Large intestine (tissue), 3 donors: ENCODE data around the gene SEMA6D. TPM values are rescaled to one million over a fixed set of nuclear protein-coding genes. Genes with fewer than 3 reads are reported as not detected.

Source experiments
- DNase-seq, 2 donors: peaks; one replicate each; pipeline versions ENCODE4 v3.0.0 to v3.0.0-alpha.2; 2013
- H3K27ac ChIP-seq: one replicate; pipeline ENCODE4 v1.5.1; 2013; ENCODE audit warnings: low read length
- H3K27me3 ChIP-seq: 2 replicates; pipeline ENCODE4 v1.6.1; 2013; ENCODE audit warnings: low read length; ENCODE audit not compliant: control insufficient read depth, insufficient read depth
- H3K36me3 ChIP-seq: 2 replicates; pipeline ENCODE4 v1.6.1; 2013; ENCODE audit warnings: low read length; ENCODE audit not compliant: control insufficient read depth, insufficient read depth
- H3K4me1 ChIP-seq: one replicate; pipeline ENCODE4 v1.6.1; 2013; ENCODE audit warnings: low read length; ENCODE audit not compliant: control insufficient read depth, insufficient read depth
- H3K4me3 ChIP-seq: one replicate; pipeline ENCODE4 v1.5.1; 2013; ENCODE audit warnings: low read length
- H3K9me3 ChIP-seq: one replicate; pipeline ENCODE4 v1.6.1; 2013; ENCODE audit warnings: mild to moderate bottlenecking, low read depth, low read length, moderate library complexity; ENCODE audit not compliant: control insufficient read depth
- WGBS: methylation state at CpG from one replicate; pipeline ENCODE4 v1.1.5; 2013; ENCODE audit warnings: low lambda C conversion rate; ENCODE audit not compliant: insufficient coverage; 5-methylcytosine and 5-hydroxymethylcytosine counted together
- polyA plus RNA-seq: library from polyadenylated mRNA; unstranded; fragments of 120-200 nt; gene quantifications from one replicate; pipeline ENCODE4 v1.2.1, GENCODE V29; 2013

Gene SEMA6D
- polyA plus RNA-seq, 1 donor = 63.7 TPM

DNA sequence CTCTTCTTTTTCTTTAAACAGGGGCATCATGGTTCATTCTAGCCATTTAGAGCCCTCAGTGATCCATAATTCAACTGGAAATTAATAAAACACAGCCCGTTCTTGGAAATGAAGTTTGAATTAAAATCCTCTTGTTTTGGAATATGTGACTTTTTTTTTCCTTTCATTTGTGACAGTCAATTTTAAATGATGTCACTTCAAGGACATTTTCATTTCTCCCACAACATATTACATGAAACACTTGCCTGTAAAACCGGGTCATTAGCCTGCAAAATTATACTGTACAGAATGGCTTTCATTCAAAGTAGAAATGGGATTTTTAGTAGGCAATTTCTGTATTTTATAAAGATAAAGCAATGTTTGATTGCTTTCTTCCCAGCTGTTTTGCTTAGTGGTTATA lies 789 bp upstream of the SEMA6D start:
- H3K4me1 ChIP-seq = peaks cover 8% of the 10 kb centered on the region
- DNase-seq = no peak
- 70% methylated on average over 2 of the region's 2 CpGs for WGBS
- no peaks in the 10 kb centered on the region for H3K27me3 ChIP-seq
- H3K9me3 ChIP-seq = no peaks in the 10 kb centered on the region
- H3K36me3 ChIP-seq = no peaks in the 10 kb centered on the region
- H3K27ac ChIP-seq = peak overlapping the region; percentile 81
- H3K4me3 ChIP-seq = peak overlapping the region; percentile 86

DNA sequence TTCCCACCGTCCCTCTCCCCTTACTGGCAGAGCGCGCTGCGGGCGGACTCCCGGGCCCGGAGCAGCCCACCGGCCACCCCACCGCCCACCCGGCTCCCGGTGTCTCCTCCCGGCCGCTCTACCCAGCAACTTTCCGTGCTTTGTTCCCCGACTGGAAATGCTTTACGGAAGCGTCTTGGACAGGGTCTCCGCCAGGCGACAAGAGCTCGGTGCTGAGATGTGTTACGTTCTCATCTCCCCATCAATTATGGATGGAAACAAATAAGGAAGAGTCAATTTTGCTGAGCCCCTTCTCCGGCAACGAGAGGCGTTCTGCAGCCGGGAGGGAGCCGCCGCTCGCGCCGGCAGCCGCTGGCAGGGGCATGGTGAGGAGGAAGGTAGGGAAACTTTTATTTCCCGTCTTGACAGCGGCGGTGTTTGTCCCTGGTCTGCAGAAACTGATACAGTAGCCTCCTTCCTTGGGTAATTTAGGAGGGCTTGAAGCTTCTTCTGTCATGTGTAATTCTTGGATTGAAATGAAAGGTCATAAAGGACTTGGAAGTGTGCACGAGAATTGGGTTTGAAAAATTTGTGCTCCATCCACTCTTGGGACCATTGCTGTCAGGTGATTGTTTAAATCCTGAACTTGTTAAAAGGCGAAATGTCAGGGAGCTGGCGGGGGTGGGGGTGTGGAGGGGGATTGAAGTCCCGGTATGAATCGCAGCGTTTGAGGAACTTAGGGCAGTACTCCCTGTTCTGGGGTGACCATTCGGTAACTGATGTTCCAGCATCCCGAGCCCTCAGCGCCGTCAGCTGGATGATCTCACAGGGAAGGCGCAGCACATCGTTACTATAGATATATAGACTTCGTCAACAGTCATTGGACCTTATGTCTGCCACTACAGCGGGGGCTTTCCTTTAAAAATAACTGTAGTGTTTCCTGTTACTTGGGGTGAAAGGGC lies 1.5 kb downstream of the SEMA6D start:
- H3K36me3 ChIP-seq = peaks cover 8% of the 10 kb centered on the region
- H3K4me1 ChIP-seq = peaks cover 3% of the 10 kb centered on the region
- H3K27ac ChIP-seq = peak overlapping the region; percentile 89
- no peaks in the 10 kb centered on the region for H3K9me3 ChIP-seq
- no peaks in the 10 kb centered on the region for H3K27me3 ChIP-seq
- DNase-seq = peak in 1 of 2 donors; percentile 69
- no CpG with 5 or more reads among the region's 48 CpGs for WGBS
- peak overlapping the region; percentile 86 for H3K4me3 ChIP-seq

DNA sequence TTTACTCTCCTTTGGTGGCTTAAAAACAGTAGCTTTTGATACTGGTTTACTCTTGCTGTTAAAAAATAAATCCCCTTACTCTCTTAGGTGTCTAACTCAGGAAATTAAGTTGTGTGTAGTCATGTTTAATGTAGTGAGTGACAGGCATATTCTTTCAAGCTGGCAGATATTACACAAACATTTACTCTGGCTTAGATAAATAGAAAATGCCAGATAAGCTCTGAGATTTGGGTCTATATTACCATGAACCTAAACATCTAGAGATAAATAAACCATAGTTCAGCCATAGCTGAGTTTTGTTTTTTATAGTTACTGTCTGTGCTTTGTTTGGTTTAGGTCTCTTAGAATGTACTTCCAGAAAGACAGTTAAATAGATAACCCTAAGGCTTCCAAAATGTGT lies 2.4 kb downstream of the SEMA6D start:
- H3K36me3 ChIP-seq = peaks cover 8% of the 10 kb centered on the region
- H3K27me3 ChIP-seq = no peaks in the 10 kb centered on the region
- H3K9me3 ChIP-seq = no peaks in the 10 kb centered on the region
- peaks cover 3% of the 10 kb centered on the region for H3K4me1 ChIP-seq
- peak overlapping the region; percentile 89 for H3K27ac ChIP-seq
- peak overlapping the region; percentile 86 for H3K4me3 ChIP-seq
- no peak for DNase-seq

DNA sequence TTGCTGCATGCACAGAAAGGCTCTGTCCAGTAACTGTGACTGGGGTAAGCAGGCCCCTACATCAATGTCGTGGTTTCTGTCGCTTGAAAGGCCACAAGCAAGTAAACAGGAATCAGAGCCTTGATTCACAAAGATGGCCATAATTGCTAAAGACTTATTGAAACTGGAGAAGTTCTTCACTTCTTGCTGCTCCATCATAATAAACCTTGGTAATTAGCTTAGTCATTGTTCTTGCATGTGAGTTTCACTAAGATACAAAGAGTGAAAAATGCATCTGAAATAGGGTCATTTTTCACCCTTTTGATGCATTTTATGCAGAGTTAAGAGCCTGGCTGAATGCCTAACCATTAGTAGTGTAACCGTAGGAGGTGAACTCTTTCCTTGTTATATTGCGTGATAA lies 3.2 kb downstream of the SEMA6D start:
- Histone ChIP-seq H3K27me3 (no peaks in the 10 kb centered on the region), H3K4me1 (peaks cover 7% of the 10 kb centered on the region), H3K27ac (peak overlapping the region; percentile 16), H3K36me3 (peaks cover 8% of the 10 kb centered on the region), H3K9me3 (no peaks in the 10 kb centered on the region), H3K4me3 (no peak overlapping the region)
- WGBS = no CpG with 5 or more reads among the region's 4 CpGs
- no peak for DNase-seq

DNA sequence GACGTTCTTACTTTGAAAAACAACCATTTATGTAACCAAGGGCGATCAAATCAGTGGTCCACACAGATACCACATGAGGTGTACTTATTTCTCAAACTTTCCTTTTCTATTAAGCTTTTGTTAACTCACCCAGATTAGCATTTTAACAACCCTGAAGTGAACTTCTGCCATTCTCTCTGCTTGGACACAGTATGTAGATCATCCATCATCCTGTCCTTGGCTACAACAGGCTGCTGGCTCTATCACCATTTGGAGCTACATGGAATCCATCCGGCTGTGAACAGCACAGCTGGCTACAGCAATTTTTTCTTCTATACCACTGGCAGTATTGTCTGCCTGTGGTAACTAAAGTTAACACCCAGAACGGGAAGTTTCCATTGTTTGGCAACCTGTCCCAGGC lies 4.4 kb downstream of the SEMA6D start:
- no peak overlapping the region for H3K4me3 ChIP-seq
- no peaks in the 10 kb centered on the region for H3K27me3 ChIP-seq
- peaks cover 15% of the 10 kb centered on the region for H3K4me1 ChIP-seq
- no peaks in the 10 kb centered on the region for H3K9me3 ChIP-seq
- WGBS = 100% methylated on average over 1 of the region's 4 CpGs
- peaks cover 8% of the 10 kb centered on the region for H3K36me3 ChIP-seq
- H3K27ac ChIP-seq = no peak overlapping the region
- DNase-seq = no peak

DNA sequence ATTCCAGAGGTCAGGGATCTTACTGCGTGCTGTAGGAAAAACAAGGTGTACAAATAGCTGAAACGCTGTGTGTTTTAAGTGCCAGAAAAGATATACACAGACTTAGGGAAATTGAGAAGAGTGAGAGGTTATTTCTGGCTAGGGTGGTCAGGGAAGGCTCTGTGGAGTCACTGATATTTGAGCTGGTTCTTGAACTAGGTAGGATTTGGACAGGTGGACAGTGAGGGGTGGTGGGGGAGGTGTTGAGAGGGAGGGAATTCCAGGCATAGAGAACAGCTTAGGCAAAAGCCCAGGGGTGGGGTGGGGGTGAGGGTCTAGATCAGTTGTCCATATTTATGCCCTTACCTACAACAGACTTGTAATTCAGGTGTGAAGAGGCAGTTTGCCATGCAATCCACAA lies 7.0 kb downstream of the SEMA6D start:
- H3K4me1 ChIP-seq = peaks cover 20% of the 10 kb centered on the region
- H3K4me3 ChIP-seq = no peak overlapping the region
- H3K36me3 ChIP-seq = peaks cover 8% of the 10 kb centered on the region
- DNase-seq = no peak
- no peaks in the 10 kb centered on the region for H3K27me3 ChIP-seq
- no peaks in the 10 kb centered on the region for H3K9me3 ChIP-seq
- WGBS = no CpG with 5 or more reads among the region's 2 CpGs
- no peak overlapping the region for H3K27ac ChIP-seq

DNA sequence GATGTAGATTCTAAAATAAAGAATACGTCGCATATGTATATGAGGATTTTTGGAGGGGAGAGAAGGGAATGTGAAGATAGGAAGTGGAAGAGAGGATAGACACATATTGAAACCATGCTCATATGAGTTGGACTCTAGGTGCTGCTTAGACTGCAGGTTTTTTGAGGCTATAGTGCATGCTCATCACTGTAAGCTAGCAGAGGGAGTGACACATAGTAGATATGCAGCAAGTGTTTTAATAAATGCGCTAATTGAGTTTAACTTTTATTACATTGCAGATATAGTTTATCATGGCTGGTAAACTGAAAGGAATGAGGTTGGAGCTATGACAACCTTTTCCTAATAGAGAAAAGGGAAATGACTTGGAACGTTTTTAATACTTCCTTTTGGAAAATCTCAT lies 7.7 kb downstream of the SEMA6D start:
- Histone ChIP-seq H3K9me3 (no peaks in the 10 kb centered on the region), H3K27me3 (no peaks in the 10 kb centered on the region), H3K36me3 (peaks cover 8% of the 10 kb centered on the region), H3K4me1 (peaks cover 20% of the 10 kb centered on the region), H3K4me3 (no peak overlapping the region), H3K27ac (no peak overlapping the region)
- peak in 1 of 2 donors; percentile 59 for DNase-seq
- 75% methylated on average over 4 of the region's 4 CpGs for WGBS

DNA sequence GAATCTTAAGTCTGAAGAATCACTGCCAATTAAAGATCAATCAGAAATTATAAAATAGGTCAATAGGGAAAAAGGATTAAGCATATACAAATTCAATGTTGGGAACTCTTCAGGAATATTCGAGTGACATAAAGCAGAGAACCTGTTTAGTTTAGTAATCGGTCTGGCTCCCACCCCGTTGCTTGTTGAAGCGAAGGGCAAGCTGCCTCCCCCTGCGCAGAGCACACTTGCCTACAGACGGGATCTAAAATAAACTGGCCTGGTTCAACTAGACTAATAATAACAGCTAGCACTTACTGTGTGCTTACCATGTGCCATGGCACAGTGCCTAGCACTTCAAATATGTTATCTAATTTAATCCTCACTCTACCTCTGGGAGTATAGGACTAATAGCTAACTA lies 8.6 kb downstream of the SEMA6D start:
- whole genome bisulfite sequencing = no CpG with 5 or more reads among the region's 6 CpGs
- peak overlapping the region; percentile 20 for H3K27ac ChIP-seq
- no peak overlapping the region for H3K4me3 ChIP-seq
- peaks cover 16% of the 10 kb centered on the region for H3K4me1 ChIP-seq
- no peaks in the 10 kb centered on the region for H3K9me3 ChIP-seq
- no peaks in the 10 kb centered on the region for H3K27me3 ChIP-seq
- DNase-seq = no peak
- peaks cover 8% of the 10 kb centered on the region for H3K36me3 ChIP-seq

DNA sequence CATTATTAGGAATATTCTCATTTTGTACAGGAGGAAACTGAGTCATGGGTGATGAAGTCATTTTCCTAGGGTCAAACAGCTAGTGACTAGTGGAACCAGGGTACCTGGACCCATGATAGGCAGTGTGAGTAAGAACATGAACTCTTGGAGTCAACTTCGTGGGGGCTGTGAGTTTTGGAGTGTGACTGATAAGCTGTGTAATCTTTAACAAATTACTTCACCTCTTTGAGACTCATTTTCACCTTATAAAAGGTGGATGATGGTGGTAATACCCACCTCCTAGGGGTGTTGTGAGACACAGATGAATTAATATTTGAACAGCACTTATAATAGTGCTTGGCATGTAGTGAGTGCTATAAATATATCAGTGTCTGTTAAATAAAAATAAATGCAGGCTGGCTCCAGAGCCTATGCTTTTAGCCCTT lies 9.1 kb downstream of the SEMA6D start:
- H3K27me3 ChIP-seq = no peaks in the 10 kb centered on the region
- peaks cover 16% of the 10 kb centered on the region for H3K4me1 ChIP-seq
- no peaks in the 10 kb centered on the region for H3K9me3 ChIP-seq
- H3K4me3 ChIP-seq = no peak overlapping the region
- WGBS = no CpG with 5 or more reads among the region's 1 CpG
- H3K27ac ChIP-seq = peak overlapping the region; percentile 20
- peak in 1 of 2 donors; percentile 50 for DNase-seq
- peaks cover 8% of the 10 kb centered on the region for H3K36me3 ChIP-seq

DNA sequence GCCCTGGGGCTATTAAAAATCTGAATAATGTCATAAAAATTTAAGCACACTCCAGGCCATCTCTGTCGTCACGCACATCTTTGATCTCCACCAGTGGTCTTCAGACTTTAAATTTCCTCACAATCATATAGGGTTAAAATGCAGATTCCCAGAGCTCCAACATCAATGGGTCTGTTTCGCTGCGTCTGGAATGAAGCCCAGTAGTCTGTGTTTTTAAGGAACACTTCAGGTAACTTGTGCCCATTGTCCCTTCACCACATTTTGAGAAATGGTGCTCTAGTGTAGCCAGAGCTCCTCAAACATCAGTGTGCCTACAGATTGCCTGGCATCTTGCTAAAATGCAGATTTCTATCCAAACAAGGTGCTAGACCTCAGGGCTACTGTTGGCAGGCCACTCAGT lies 9.8 kb downstream of the SEMA6D start:
- H3K4me1 ChIP-seq = peaks cover 16% of the 10 kb centered on the region
- DNase-seq = no peak
- peaks cover 4% of the 10 kb centered on the region for H3K36me3 ChIP-seq
- no peak overlapping the region for H3K4me3 ChIP-seq
- H3K27ac ChIP-seq = no peak overlapping the region
- WGBS = no CpG with 5 or more reads among the region's 4 CpGs
- H3K27me3 ChIP-seq = no peaks in the 10 kb centered on the region
- H3K9me3 ChIP-seq = no peaks in the 10 kb centered on the region

DNA sequence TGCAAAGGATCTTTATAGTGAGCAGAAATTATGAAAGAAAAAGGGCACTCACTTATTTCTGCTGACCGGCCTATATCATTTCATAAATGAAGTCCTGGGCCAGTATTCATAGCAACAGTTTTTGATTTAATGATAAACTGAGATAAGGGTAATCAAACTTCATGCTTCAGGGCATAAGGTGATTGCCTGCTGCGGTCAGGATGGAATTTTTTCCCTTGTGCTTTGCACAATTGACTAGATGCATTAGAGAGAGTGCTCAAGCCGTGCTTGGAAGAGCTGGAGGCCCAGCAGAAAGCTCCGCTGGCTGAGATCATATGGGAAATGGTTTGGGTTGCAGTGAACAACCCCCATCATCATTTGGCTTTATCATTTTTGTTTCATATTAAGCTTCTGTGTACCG lies 10.4 kb downstream of the SEMA6D start:
- Histone ChIP-seq H3K36me3 (peaks cover 4% of the 10 kb centered on the region), H3K27ac (no peak overlapping the region), H3K4me3 (no peak overlapping the region), H3K4me1 (peaks cover 16% of the 10 kb centered on the region), H3K9me3 (no peaks in the 10 kb centered on the region), H3K27me3 (no peaks in the 10 kb centered on the region)
- WGBS = no CpG with 5 or more reads among the region's 5 CpGs
- DNase-seq = no peak
